OCI-LY3 (cell line): ENCODE data around the gene MYH15.

Source experiments
- CTCF ChIP-seq: fragments of 200-600, 300-600 bp; sonication (generic); IDR thresholded peaks from 2 replicates; pipeline ENCODE4 v1.5.1; 2014; ENCODE audit warnings: antibody characterized with exemption, low read length, low read depth
- EZH2phosphoT487 ChIP-seq: fragments of 200-600 bp; shearing (Covaris generic); IDR thresholded peaks from 2 replicates; pipeline ENCODE4 v1.6.1; 2018; ENCODE audit warnings: antibody characterized with exemption, mixed run types, low read depth

- no peak for TF ChIP-seq CTCF
- no peak for TF ChIP-seq EZH2phosphoT487
Measured at GRCh38 chr3:108511490-108511889, 1.1 kb upstream of the MYH15 start.
